Right ventricle myocardium inferior (tissue), 1 donor: ENCODE data around the gene OTOGL. TPM values are rescaled to one million over a fixed set of nuclear protein-coding genes. Genes with fewer than 3 reads are reported as not detected.
A peak's percentile ranks its signal among the peaks of the same experiment; 100 is the strongest.

ENCODE experiments used
- ATAC-seq: fragments of 200-7000 bp; cut with Tn5 transposase; one replicate; pipeline ENCODE4 v1.9.1; 2020; ENCODE audit warnings: mild to moderate bottlenecking, moderate library complexity
- DNase-seq: peaks from one replicate; pipeline ENCODE4 v3.0.0; 2021; ENCODE audit errors: missing footprints
- intact Hi-C: fragments of 100-400 bp; cut with DNase I; formaldehyde crosslinking; loops from one replicate; pipeline ENCODE4 v1.11.0; 2022
- total RNA-seq: library from RNA; stranded (reverse); fragmentation: NEBNext Ultra II Directional; extraction: Animal tissue kit (Norgen Biotek cat#: 25700); gene quantifications from one replicate; pipeline ENCODE4 v1.2.1, GENCODE V29; 2021
- donor health status: DM: no; HTN: yes; CAD: no; lungs with severe emphysema.

OTOGL gene
- total RNA-seq, 1 donor from 2014 or later = 0.38 TPM

GRCh38 chr12:80173083-80173864 is 73.9 kb downstream of the OTOGL start:
- ATAC-seq = no peak
- intact Hi-C loops = no loop called here

GRCh38 chr12:80175307-80175930 is 76.1 kb downstream of the OTOGL start:
- ATAC-seq (no peak), DNase-seq (no peak)
- intact Hi-C loops = no loop called here

More at GRCh38 chr12:80173083-80173864, 73.9 kb downstream of the OTOGL start:
- no peak for DNase-seq

- ATAC-seq = no peak
- intact Hi-C loops = no loop called here
- DNase-seq = no peak
Observed at GRCh38 chr12:80176706-80177105, 77.4 kb downstream of the OTOGL start.

DNA sequence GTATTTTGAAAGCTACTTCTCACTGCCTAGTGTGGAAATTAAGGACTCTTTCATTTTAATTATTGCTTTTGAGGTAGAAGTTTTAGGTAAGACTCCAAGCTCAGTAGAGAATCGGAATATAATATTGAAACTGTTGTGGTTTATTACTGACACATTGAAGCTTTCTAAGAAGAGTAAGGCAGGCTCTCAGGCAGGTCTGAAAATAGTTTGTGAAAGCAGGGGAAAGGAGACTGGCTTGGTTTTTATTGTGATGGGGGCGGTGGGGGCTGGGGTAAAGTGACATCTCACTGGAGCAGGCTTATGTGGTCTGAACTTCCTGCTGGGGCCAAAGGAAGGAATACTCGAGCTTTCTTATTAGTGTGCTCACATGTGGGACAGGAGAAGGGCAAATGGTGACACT is 79.5 kb downstream of the OTOGL start:
- ATAC-seq (no peak), DNase-seq (no peak)
- intact Hi-C loops = no loop called here

GRCh38 chr12:80183939-80184338 is 84.6 kb downstream of the OTOGL start:
- no peak for ATAC-seq
- no peak for DNase-seq
- intact Hi-C loops = loop anchor here (10.0 kb wide), 1 partner anchor 409 kb away; no protein-coding TSS in a partner anchor

DNA sequence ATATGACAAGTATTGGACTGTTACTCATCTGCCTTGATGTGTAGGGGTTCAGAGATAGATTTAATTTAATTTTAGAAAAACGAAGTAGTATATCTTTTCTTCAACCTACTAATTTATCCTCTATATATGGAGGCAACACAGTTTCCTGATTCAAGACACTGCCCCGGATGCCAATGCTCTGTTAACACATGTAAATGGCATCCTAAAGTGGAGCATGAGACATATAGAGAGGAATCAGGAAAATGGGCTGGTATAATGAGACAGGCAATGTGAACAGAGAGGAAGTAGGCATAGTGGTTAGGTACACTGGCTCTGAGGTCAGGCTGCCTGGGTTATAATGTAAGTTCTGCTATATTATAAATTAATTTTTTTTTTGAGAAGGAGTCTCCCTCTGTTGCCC is 85.6 kb downstream of the OTOGL start:
- ATAC-seq = no peak
- DNase-seq = no peak
- intact Hi-C loops = loop anchor here (5.0 to 10.0 kb wide), 3 partner anchors 410 to 628 kb away; partner anchors contain the start of gene PAWR

DNA sequence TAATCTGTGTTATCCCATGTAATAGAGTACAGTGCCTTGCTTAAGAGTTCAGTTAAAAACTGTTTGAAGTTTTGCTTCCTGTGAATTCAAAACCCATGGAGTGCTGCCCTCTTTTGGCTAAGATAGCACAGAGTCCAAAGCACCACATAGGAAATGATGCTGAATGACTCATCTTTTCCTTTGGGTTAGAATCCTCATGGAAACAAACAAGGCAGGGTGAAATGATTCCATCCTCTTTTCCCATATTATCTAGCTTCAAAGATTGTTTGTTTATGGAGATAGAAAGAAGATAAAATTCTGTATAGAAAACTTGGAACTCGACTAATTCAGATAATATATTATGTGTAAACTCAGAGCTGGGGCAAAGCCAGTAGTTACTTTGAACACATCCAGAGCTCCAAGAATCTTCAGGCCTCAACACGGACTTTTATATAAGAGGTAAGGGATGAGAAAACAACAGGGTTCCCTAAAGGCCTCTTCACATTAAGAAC is 87.4 kb downstream of the OTOGL start:
- intact Hi-C loops = loop anchor here (1.0 to 10.0 kb wide), 4 partner anchors 251 to 629 kb away; partner anchors contain the start of genes PAWR and PPP1R12A
- DNase-seq = no peak
- ATAC-seq = peak; percentile 94

DNA sequence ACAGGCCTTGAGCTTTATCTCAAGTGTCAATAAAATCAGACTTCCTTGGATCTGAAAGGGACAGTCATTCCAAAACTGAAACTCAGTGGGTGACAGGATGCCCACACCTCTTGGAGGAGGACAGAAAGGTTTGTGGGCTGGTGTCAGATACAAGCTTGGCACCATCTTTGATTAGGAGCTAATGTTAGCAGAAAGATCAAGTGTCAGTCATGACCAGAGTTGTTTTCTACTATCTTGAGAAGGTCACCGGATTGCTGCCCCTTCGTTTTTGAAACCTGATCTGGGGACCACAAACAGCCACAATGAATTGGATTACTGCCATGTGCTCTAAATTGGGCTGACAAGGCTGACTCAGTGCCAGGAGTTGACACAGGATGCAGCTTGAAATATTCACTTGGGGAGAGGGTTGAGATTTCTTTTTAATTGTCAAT is 88.3 kb downstream of the OTOGL start:
- peak; percentile 70 for ATAC-seq
- intact Hi-C loops = loop anchor here (5.0 to 10.0 kb wide), 3 partner anchors 413 to 630 kb away; partner anchors contain the start of gene PAWR
- no peak for DNase-seq

- DNase-seq (no peak), ATAC-seq (no peak)
- intact Hi-C loops = loop anchor here (5.0 to 10.0 kb wide), 3 partner anchors 414 to 631 kb away; partner anchors contain the start of gene PAWR
Observed at GRCh38 chr12:80188576-80188975, 89.2 kb downstream of the OTOGL start.

GRCh38 chr12:80189241-80189640 is 89.9 kb downstream of the OTOGL start:
- DNase-seq (no peak), ATAC-seq (no peak)
- intact Hi-C loops = loop anchor here (5.0 to 10.0 kb wide), 3 partner anchors 414 to 632 kb away; partner anchors contain the start of gene PAWR

DNA sequence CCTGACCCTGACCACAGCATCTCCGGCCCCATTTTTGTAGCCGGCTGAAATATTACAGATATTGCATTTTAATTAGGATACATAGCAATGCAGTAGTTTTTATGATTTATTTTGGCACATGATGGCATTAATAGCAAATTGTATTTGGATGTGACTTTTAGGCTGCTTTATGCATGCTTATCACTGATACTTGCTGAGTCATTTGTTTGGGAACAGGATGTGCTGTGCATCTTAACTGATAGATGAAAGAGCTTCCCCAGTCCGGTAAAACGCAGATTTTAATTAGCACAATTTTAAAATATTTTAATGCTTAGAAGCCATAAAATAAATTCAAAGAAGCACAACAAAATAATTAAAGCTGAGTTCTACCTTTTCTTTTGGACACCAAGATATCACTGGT is 90.7 kb downstream of the OTOGL start:
- DNase-seq = no peak
- intact Hi-C loops = no loop called here

GRCh38 chr12:80192087-80192486 is 92.8 kb downstream of the OTOGL start:
- no peak for ATAC-seq
- no peak for DNase-seq
- intact Hi-C loops = no loop called here

More for the DNA sequence above, 90.7 kb downstream of the OTOGL start:
- ATAC-seq = no peak

DNA sequence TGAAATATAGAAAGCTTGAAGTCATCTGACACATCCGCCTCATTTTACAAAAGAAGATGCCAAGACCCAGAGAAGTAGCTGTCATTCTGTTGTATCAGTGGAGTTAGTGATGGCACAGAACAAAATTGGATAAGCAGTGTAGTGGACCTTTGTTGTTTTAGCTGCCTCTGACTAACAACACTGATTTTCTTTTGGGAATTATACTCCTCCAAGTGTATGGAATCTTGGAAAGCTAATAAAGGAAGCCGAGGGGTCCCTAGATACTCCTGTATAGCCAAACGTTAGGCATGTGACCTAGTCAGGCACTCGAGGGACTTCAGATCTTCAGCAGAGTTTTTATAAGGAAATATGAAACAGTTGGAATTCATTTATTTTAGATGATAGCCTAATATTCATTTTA is 94.5 kb downstream of the OTOGL start:
- ATAC-seq (no peak), DNase-seq (no peak)
- intact Hi-C loops = no loop called here

- intact Hi-C loops = loop anchor here (1.0 kb wide), 1 partner anchor 75 kb away; no protein-coding TSS in a partner anchor
- no peak for ATAC-seq
- DNase-seq = no peak
Observed at GRCh38 chr12:80195074-80195726, 95.9 kb downstream of the OTOGL start.

- intact Hi-C loops = loop anchor here (1.0 kb wide), 1 partner anchor 75 kb away; no protein-coding TSS in a partner anchor
- DNase-seq (no peak), ATAC-seq (no peak)
Observed at GRCh38 chr12:80195737-80196136, 96.4 kb downstream of the OTOGL start.

GRCh38 chr12:80196419-80196818 is 97.1 kb downstream of the OTOGL start:
- no peak for DNase-seq
- intact Hi-C loops = no loop called here
- no peak for ATAC-seq

DNA sequence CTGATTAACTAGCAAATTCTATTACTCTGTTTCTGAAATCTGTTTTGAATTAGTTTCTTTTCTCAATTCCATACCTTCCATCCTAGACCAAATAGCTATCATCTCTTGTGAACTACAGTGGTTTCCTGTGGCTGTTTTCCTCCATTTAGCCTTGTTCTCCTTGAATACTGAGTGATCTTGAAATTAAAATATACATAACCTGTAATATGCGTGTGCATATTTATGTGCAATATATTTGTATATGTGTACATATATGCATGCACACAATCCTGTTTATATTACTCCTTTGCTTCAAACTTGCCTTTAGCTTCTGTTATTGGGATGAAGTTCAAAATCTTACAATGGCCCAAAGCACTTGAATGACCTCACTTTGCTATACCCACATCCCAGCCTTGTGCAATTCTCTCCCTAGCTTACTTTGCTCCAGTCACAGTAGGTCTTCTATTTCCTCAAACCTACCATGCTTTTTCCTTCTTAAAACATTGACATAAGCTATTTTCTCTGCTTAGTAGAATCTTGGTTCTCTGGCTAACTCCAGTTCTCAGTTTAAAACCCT is 99.5 kb downstream of the OTOGL start:
- DNase-seq = no peak
- ATAC-seq = no peak
- intact Hi-C loops = no loop called here

GRCh38 chr12:80199931-80200330 is 100.6 kb downstream of the OTOGL start:
- no peak for DNase-seq
- intact Hi-C loops = no loop called here
- ATAC-seq = no peak

GRCh38 chr12:80200414-80200813 is 101.1 kb downstream of the OTOGL start:
- ATAC-seq = no peak
- DNase-seq = no peak
- intact Hi-C loops = no loop called here
